Activated CD8-positive, alpha-beta memory T cell treated with anti-CD3 and anti-CD28 coated beads for 48 hours (primary cell): ENCODE measurements around the gene AP3S2.
A peak's percentile ranks its signal among the peaks of the same experiment; 100 is the strongest.
"Not testable (repeated sequence)": the region's sequence is repeated elsewhere in the genome, so short reads cannot be mapped to it uniquely, and the experiment has no call there.

Experiments used
- DNase-seq, 3 experiments: peaks; one replicate each; pipeline ENCODE4 v3.0.0-alpha.2; 2020; ENCODE audit warnings: low read depth in 2 of 3, low spot score in 2 of 3

Gene AP3S2

GRCh38 chr15:89903858-89904130 is 10.0 kb upstream of the AP3S2 start:
- DNase-seq = no peak

GRCh38 chr15:89903015-89903857 is 9.4 kb upstream of the AP3S2 start:
- no peak for DNase-seq

- DNase-seq = no peak
Observed at GRCh38 chr15:89900849-89901248, 7.1 kb upstream of the AP3S2 start.

GRCh38 chr15:89899951-89900567 is 6.3 kb upstream of the AP3S2 start:
- no peak for DNase-seq

- DNase-seq = no peak
Observed at GRCh38 chr15:89899295-89899945, 5.6 kb upstream of the AP3S2 start.

- DNase-seq = no peak
Observed at GRCh38 chr15:89898614-89899294, 5.0 kb upstream of the AP3S2 start.

GRCh38 chr15:89898146-89898545 is 4.4 kb upstream of the AP3S2 start:
- no peak for DNase-seq

GRCh38 chr15:89893027-89893426 is 767 bp downstream of the AP3S2 start:
- no peak for DNase-seq

- DNase-seq = no peak
Observed at GRCh38 chr15:89888214-89888804, 5.5 kb downstream of the AP3S2 start.

GRCh38 chr15:89885611-89886010 is 8.2 kb downstream of the AP3S2 start:
- DNase-seq = no peak

GRCh38 chr15:89885179-89885578 is 8.6 kb downstream of the AP3S2 start:
- DNase-seq = not testable (repeated sequence)

- DNase-seq = no peak
Observed at GRCh38 chr15:89883518-89883917, 10.3 kb downstream of the AP3S2 start.

- no peak for DNase-seq
Observed at GRCh38 chr15:89880727-89881126, 13.1 kb downstream of the AP3S2 start.

- DNase-seq = no peak
Observed at GRCh38 chr15:89878323-89878722, 15.5 kb downstream of the AP3S2 start.

GRCh38 chr15:89877083-89877425 is 16.7 kb downstream of the AP3S2 start:
- no peak for DNase-seq

GRCh38 chr15:89876396-89877082 is 17.3 kb downstream of the AP3S2 start:
- DNase-seq = no peak

GRCh38 chr15:89875741-89876140 is 18.1 kb downstream of the AP3S2 start:
- no peak for DNase-seq

GRCh38 chr15:89874926-89875564 is 18.7 kb downstream of the AP3S2 start:
- peak; percentile 51 to 61 (median 58) for DNase-seq

GRCh38 chr15:89870688-89871288 is 23.0 kb downstream of the AP3S2 start:
- no peak for DNase-seq

GRCh38 chr15:89870006-89870405 is 23.8 kb downstream of the AP3S2 start:
- no peak for DNase-seq
